NCI-H2196 (cell line): ENCODE measurements around the gene SCMH1.

Source experiments
- DNase-seq: peaks from one replicate; lab custom pipeline; 2025; ENCODE audit not compliant: unreplicated experiment; lab: John Stamatoyannopoulos, UW

SCMH1 gene

DNA sequence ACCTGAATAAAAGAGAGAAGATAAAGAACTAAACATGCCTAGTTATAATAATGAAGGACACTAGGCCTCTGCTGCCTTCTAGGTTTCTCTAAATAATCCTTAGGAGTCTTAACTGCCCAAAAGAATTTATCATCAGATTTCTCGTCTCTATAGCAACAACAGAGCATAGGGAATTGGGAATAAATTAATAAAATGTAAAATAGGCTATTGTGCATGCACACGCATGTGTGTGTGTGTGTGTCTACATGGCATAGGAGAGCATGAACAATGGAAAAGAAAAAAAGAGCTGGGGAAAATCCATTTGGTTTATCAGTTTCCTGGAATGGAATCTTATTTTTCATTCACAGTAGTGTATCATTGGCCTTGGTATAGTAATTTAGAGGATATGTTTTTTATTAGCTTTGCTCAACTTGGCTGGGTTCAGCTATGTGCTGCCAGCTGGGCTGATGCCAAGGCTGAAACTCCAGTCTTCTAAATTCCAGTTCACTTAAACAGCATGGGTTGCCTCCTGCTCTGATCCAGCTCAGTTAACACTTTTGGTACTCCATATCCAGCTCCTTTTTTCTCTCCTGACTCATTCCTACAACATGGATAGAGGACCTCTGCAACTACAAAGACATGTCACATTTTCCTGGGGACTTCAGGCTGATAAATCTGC lies 140.0 kb downstream of the SCMH1 start:
- DNase-seq = peak; percentile 76

DNA sequence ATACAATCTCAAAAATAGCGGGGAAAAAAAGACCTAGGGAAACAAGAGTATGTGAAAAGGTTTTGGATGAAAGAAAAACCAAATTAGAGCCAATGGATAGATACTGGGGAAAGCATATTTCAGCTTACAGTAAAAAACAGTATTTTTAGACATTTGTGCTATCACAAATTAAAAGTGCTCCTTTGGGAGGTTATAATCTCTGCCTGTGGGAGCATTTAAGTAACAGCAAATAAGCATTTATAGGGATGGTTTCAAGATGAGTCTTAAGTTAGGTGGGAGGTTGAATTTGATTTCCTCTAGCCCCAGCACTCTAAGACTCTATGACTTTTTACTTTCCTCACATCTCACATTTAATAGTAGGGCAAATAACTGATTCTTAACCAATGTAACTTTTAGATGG lies 141.0 kb downstream of the SCMH1 start:
- DNase-seq = no peak

DNA sequence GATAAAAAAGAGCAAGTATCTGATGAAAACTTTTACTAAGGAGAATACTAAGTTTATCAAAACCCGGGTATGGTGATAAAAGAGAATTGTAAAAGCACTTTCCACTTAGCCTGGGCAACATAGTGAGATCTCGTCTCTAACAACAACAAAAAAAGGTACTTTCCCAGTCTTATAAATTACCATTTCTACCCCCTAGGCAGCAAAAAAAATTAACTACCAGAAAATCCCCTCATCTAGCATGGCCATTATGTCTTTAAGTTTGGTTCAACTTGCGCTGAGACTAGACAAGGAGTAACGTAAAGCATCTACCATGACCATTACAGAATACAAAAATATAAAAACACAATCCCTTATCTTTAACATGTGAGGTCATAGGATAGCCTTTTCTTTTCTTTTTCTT lies 141.9 kb downstream of the SCMH1 start:
- no peak for DNase-seq

DNA sequence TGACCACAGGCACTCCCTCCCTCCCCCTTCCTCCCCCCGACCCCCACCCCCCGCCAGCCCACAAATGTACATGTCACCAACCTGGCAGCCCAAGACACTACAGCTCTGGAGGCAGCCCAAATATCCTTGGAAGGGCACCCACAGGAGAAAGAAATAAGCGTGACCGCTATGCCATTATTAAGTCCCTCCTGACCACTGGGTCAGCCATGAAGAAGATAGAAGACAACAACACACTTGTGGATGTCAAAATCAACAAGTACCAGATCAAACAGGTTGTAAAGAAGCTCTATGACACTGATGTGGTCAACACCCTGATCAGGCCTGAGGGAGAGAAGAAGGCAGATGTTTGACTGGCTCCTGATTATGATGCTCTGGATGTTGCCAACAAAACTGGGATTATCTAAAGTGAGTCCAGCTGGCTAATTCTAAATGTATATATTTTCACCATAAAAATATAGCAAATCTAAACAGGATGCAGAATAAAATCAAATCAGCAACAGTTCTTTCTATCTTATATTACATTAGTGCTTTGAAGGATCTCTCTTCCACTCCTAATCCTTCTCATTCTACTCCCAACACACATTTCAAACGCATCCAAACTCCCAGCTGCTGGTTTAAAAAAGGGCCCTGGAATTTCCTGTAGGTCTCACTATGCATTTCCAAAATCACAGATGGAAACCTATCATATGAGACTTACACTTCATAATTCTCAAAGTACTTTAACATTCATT lies 143.2 kb downstream of the SCMH1 start:
- no peak for DNase-seq

DNA sequence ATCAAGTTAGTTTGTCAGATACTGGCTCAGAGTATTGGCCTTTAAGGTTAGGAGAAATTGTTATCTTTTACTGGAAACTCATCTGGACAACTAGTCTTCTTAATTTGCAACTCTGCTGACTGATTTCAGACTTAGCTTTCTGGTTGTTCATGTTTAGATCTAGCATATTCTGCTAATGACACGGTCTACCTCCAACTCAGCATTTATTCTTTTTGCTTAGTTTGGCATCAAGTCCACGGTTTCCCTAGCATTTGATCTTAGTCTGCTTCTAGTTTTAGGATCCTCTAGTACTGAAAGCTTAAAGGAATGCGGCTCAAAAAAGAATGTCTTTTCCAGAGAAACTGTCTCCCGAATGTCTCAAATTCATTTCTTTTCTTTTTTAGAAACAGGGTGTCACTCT lies 145.0 kb downstream of the SCMH1 start:
- DNase-seq = no peak

DNA sequence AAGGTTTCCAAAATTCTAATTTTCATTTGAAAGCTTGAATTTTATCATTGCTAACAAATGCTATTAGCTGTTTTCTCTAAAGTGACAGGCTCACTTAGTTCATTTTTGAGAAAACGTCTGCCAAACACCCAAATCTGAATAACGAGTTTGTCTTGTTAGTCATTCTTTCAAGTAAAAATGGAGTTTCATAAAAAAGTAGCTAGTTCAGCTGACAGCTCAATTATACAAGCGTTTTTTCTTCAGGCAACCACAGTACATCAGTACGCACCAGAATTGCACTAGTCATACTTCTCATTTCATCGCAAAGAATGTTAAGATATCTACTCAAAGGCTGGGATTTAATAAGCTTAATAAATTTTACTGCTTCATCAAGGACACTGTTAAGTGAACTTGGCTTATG lies 148.3 kb downstream of the SCMH1 start:
- DNase-seq = no peak

DNA sequence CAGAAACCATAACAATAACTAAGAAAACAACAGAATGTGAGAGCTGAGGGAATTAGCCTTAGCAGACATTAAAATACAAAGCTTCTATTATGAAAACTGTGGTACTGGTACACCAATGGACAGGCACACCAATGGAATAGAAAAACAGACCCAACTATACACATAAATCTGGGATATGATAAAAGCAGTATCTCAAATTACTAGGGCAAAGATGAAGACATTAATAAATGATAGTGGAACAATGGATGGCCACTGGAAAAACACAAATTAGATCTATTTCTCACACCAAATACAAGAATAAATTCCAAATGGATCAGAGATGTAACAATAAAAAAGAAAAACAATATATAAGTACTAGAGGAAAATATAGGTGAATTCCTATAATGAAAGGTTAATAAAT lies 155.2 kb downstream of the SCMH1 start:
- no peak for DNase-seq

DNA sequence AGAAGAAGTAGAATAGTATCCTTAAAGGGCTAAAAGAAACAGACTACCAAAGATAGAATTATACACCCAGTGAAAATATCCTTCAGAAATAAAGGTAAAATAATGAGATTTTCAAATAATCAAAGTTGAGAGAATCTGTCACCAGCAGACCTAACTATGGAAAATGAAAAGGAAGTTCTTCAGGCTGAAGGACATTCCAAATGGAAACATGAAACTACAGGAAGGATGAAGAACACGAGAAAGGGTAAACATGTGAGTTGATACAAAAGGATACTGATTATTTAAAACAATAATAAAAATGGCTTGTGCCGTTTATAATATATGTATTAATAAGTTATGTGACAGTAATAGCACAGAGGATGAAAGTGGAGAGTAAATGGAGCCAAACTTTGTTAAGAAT lies 163.5 kb downstream of the SCMH1 start:
- DNase-seq = no peak

DNA sequence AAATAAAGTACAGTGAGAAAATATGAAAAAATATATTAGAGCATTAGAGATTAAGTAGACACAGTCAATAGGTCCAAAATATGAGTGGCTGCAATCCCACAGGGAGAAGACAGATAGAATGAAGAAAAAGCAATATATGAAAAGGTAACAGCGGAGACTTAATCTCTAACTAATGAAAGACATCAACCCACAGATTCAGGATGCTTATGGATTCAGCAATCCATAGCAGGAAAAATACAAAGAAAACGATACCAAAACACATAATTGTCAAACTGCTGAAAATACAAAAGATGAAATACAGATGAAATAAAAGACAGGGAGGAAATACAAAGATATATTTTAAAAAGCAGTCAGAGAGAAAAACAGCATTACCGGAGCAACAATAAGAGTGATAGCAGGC lies 163.9 kb downstream of the SCMH1 start:
- no peak for DNase-seq

DNA sequence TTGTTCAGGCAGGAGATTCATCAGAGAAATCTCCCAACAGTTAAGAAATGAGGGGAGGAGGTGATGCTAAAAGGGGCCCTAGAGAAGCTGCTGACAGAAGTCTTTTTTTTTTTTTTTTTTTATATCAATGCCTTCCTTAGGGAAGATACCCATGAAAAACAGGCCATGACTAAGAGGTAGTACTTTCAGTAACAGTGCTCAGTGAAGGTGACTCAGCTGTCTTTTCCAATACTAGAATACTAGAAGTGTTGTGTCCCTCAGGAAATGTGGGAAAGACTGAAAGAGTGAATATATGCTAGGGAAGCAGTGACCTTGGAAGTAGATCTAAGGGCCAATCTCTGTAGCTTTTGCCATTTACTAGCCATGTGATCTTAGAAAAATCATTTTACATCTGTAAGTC lies 168.1 kb downstream of the SCMH1 start:
- DNase-seq = no peak

DNA sequence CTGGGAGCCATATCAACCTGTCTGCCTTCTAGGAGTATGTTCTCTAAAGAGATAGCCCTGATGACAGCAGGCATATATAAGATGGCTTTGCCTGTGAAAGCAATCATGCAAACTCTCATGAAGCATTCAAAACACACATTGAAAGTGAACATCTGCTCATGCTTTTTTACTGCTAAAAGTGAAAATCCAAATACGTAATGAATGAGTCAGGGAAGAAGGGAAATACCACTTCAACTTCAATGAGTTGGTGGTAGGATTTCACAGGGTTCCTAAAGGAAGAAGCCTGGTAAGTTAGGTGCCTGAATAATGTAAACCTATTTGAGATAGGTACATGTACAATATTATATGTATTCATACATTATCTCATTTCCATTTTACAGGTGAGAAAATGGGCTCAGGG lies 170.1 kb downstream of the SCMH1 start:
- no peak for DNase-seq

DNA sequence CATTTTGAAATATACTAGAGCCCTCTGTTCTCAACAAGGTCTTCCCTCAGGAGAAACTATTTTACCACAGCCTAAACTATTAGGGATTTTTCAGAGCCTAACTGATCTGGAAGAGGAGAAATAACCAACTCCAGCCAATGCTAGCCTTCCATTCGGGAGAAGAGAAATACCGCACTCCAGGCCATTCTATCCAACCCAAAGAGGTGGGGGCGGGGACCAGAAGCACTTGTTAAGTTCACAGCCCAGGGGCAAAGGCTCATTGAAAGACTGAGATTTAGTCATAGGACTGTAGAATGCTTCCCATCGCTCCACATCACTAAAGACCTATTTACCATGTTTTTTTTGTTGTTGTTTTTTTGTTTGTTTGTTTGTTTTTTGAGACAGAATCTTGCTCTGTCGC lies 185.2 kb downstream of the SCMH1 start:
- DNase-seq = no peak

DNA sequence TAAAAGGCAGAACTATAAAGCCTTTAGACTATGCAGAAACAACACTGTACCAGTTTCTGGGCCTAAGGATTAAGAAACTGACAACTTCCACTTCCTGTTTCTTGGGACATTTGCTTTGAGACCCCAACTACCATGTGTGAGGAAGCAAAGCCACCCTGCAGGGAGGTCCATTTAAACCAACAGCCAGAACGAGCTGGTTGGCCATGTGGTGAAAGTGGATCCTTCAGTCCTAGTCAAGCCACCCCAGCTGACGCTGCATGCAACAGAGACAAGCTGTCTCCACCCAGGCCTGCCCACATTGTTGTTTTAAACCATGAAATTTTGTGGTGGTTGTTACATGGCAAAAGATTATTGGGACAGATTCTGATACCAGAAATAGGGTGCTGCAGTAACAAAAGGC lies 188.8 kb downstream of the SCMH1 start:
- DNase-seq = no peak

DNA sequence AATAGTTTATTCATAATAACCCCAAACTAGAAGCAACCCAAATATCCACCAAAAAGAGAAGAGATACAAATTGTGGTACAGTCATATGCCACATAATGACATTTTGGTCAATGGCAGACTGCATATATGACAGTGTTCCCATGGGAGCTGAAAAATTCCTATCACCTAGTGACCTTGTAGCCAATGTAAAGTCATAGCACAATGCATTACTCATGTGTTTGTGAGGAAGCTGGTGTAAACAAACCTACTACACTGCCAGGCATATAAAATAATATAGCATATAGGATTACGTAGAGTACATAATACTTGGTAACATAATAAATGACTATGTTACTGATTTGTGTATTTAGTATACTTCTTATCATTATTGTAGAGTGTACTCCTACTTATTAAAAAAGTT lies 191.1 kb downstream of the SCMH1 start:
- no peak for DNase-seq

DNA sequence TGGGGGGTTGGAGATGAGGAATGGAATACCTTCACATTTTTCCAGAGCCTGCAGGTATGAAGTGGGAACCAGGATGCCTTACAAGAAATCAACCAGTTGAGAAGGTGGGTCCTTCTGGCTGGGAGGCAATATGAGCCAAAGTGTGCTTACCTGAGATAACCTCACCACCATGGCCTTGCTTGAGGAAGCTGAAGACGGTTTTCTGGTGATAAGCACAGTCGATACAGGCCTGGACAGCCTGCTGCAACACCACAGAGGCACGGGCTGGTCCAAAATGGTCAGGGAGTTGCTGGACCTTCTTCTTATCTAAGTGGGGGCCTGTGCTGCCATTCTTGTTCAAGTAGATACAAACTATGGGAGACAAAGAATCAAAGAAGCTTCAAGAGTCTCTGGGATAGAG lies 193.6 kb downstream of the SCMH1 start:
- no peak for DNase-seq

DNA sequence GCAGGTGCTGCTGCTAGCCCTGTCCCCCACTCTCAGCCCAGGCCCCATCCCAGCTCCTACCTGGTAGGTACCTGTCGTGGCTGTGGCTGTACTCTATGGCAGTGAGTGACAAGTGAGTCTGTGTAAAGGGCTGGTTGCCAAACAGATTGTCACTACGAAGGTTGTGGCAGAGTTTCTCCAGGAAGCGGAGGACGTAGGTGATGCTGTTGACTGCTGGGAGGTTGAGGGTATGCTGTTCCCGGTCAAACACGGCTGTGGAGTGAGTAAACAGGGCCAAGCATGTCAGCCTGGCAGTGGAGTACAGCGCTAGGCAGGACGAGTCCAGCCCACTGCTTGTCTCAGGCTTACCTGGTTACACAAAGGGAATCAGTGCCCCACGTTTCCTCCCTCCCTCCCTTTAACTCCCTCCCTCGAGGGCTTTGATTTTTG lies 195.7 kb downstream of the SCMH1 start:
- no peak for DNase-seq

DNA sequence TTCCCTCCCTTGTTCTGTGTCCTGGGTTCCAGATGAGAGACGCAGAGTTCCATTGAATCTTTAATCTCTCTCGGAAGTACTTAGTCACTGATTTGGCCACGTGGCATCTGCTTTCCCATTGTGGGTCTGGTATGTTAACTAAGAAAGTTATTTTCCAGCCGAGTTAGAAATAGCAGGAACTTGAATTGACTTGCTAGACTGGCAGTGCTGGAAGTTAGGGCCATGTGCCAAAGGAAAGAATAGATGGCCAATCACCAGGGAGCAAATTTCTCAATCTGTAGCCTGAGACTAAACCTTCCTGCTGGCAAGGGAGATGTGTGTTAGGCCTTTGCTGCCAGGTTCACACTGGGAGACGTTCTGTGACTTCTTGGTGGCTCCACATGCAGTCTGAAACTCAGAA lies 196.4 kb downstream of the SCMH1 start:
- no peak for DNase-seq

DNA sequence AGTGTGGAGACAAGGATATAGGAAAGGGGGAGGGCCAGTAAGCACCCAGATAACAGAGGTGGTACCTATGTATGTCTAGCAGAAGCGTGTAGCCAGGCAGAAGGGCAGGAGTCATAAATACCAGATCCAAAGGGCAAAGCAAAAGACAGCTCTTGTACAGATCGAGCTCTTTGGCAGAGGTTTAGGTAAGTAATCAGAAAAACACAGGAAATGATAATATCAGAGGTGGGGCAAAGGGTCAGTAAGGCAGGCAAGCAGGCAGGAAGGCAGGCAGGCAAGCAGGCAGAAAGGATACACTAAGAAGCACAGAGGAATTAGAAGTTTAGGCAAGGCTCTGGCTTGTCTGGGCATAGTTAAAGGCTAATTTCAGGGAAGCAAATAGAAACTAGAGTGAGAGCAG lies 197.9 kb downstream of the SCMH1 start:
- no peak for DNase-seq

DNA sequence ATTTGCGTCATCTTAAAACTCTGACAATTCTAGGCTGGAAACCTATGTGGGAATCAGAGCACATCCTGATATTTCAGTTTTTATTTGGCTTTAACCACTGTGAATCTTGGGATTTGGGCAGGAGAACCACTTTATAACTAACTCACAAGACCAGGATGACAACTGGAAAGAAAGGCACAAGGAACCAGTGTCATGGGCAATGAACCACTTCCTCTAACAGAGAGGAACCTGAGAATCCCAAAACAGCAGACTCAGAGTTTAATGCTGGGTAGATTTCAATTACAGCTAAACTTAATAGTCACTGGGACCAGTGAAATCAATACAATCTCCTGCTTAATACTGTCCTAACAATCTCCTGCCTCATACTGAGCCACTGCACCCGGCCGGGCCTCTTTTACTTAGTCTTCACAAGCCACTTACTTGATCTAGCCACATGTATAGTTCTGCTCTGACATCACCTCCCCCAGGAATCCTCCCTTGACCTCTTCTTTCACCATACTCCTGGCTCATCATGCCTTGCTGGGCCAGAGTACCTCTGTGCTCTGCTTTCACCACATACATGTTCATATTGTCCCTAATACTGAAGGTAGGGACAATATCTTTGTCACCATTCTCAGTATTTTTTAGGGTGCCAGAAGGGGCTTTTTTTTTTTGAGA lies 200.4 kb downstream of the SCMH1 start:
- no peak for DNase-seq

DNA sequence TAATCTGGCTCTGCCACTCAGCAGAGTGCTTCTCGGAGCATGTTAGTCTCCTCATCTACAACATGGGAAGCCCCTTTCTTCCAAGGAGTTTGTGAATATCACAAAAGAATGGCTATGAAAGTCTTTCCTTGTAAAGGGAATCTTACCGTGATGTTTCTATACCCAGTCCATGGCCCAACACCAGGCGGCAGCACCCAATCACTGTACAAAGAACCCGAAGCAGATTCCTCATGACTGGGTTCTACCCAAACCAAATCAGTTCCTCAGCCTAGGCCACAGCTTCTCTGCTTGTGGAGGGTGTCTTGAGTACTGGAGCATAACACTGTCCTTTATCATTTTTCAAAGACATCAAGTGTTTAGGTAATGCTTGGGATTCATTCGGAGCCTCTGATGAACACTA lies 204.0 kb downstream of the SCMH1 start:
- no peak for DNase-seq

DNA sequence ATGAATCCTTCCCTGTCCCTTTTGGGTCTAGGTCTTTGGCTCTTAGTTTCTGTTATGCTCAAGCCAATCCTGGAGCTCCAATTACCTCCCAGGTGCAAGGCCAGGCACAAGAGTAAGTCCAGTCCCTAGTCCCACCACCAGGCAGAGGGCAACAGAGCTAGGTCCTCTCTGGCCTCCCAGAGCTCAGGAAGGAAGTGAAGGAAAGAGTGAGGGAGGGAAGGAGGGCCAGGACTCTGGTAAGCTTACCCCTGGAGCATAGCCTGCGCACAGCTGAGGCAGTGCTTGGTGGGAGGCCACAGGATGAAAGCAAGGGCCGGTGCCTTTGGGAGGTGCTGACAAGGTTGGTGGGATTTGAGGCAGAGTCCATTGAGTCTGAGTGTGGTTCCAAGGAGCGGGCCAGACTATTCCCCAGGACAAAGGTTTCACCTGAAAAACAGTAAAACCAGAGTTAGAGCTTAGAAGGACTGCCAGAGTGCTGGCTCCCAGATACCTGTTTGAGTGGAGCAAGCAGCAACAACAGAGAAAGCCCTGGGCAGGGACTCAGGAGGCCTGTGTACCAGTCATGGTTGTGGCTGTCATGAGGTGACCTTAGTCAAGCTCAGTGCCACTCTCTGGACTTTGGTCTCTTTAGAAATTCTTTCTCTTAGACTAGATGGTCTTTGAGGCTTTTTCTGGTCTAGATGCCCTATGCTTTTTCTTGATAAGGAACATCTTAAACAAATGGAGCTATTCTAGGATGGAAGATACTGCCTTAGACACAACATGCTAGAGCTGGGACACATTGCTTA lies 204.8 kb downstream of the SCMH1 start:
- no peak for DNase-seq

DNA sequence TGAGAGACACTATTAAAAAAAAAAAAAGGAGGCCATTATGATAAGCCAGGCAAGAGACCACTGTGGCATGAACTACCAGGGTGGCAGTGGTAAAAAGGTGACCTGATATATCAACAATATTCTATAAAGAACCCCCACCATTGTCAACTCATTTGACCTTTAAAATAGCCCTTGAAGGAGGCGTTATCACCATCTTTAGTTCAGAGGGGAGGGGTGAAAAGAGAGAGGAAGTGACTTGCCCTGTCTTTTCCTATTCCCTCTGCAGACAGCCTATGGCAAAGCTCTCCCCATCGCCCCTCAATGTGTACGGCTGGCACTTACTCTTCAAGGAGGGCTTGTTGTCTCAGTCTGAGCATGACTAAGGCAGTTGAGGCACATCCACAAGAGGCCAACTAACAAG lies 208.8 kb downstream of the SCMH1 start:
- DNase-seq = no peak
